H1 (cell line): ENCODE data around the gene LHFPL3. TPM values are rescaled to one million over a fixed set of nuclear protein-coding genes. Genes with fewer than 3 reads are reported as not detected.

ENCODE experiments used
- CTCF ChIA-PET: fragments of 300-600 bp; sonication (Branson Sonifier 250); formaldehyde crosslinking; loops from one replicate; lab custom pipeline; 2021; ENCODE audit not compliant: partially characterized antibody; lab: Charles Lee
- POLR2A ChIA-PET: fragments of 300-600 bp; sonication (Branson Sonifier 250); formaldehyde crosslinking; loops from one replicate; lab custom pipeline; 2021; ENCODE audit warnings: inconsistent platforms; ENCODE audit not compliant: partially characterized antibody; lab: Charles Lee
- DNase-seq, 2 experiments: peaks; one replicate each; pipeline versions ENCODE4 v3.0.0 to v3.0.0-alpha.2; 2010 to 2022; ENCODE audit warnings: low spot score in 2 of 2, low read depth in 1 of 2, mixed read lengths in 1 of 2
- FAIRE-seq: peaks from 2 replicates; lab custom pipeline; 2011; peaks lifted over from hg19 to GRCh38; lab: Jason Lieb, UNC
- H2AFZ ChIP-seq: 2 replicates; pipeline ENCODE4 v1.8.1; 2012; ENCODE audit warnings: low read length, inconsistent platforms
- H2AK5ac ChIP-seq: 2 replicates; pipeline ENCODE4 v1.6.1; 2013; ENCODE audit warnings: low read depth, low read length
- H2BK120ac ChIP-seq: replicated peaks from 2 replicates; pipeline ENCODE3; 2013; ENCODE audit warnings: low read depth, low read length, inconsistent platforms
- H2BK12ac ChIP-seq: 2 replicates; pipeline ENCODE4 v1.6.1; 2013; ENCODE audit warnings: low read depth, low read length
- H2BK15ac ChIP-seq: 2 replicates; pipeline ENCODE4 v1.6.1; 2013; ENCODE audit warnings: low read length
- H2BK20ac ChIP-seq: 2 replicates; pipeline ENCODE4 v1.6.1; 2013; ENCODE audit warnings: low read length
- H2BK5ac ChIP-seq: 2 replicates; pipeline ENCODE4 v1.6.1; 2013; ENCODE audit warnings: low read depth, low read length
- H3K14ac ChIP-seq: 2 replicates; pipeline ENCODE4 v1.6.1; 2013; ENCODE audit warnings: inconsistent platforms; ENCODE audit not compliant: insufficient read length
- H3K18ac ChIP-seq: 2 replicates; pipeline ENCODE4 v1.6.1; 2013; ENCODE audit warnings: low read length; ENCODE audit errors: extremely low read depth
- H3K23ac ChIP-seq: 2 replicates; pipeline ENCODE4 v1.6.1; 2013; ENCODE audit warnings: inconsistent platforms; ENCODE audit not compliant: insufficient read length
- H3K23me2 ChIP-seq: 2 replicates; pipeline ENCODE4 v1.6.1; 2013; ENCODE audit warnings: low read depth, low read length
- H3K27ac ChIP-seq: 2 replicates; pipeline ENCODE4 v1.6.1; 2011; ENCODE audit warnings: low read depth, low read length, inconsistent platforms
- H3K27me3 ChIP-seq, 4 experiments: replicated peaks in 1 of 4; 1 replicate in 1 of 4; 2 replicates in 3 of 4; pipeline versions ENCODE4 v1.6.1 to v1.8.1; 2011 to 2013; ENCODE audit warnings: low read length in 3 of 4, mild to moderate bottlenecking in 3 of 4, inconsistent platforms in 2 of 4, mixed read lengths in 2 of 4, moderate library complexity in 1 of 4; ENCODE audit not compliant: control insufficient read depth in 3 of 4, insufficient read depth in 3 of 4; ENCODE audit errors: extremely low read depth in 1 of 4
- H3K36me3 ChIP-seq, 4 experiments: 2 replicates each; pipeline versions ENCODE4 v1.6.1 to v1.8.1; 2011 to 2013; ENCODE audit warnings: mild to moderate bottlenecking in 4 of 4, low read length in 3 of 4, moderate library complexity in 2 of 4, control low read depth in 1 of 4, inconsistent platforms in 1 of 4; ENCODE audit not compliant: insufficient read depth in 4 of 4, control insufficient read depth in 2 of 4
- H3K4ac ChIP-seq: replicated peaks from 2 replicates; pipeline ENCODE3; 2013; ENCODE audit warnings: low read length, low read depth, mixed read lengths, inconsistent platforms; ENCODE audit not compliant: insufficient read length
- H3K4me1 ChIP-seq, 4 experiments: replicated peaks in 1 of 4; 1 replicate in 1 of 4; 2 replicates in 3 of 4; pipeline versions ENCODE4 v1.6.1 to v1.8.1; 2011 to 2013; ENCODE audit warnings: low read length in 3 of 4, inconsistent platforms in 2 of 4, mixed read lengths in 1 of 4; ENCODE audit not compliant: insufficient read depth in 4 of 4, control insufficient read depth in 3 of 4
- H3K4me2 ChIP-seq, 2 experiments: 2 replicates each; pipeline versions ENCODE4 v1.6.1 to v1.8.1; 2011 to 2013; ENCODE audit warnings: low read depth in 2 of 2, low read length in 2 of 2, control low read depth in 1 of 2, inconsistent platforms in 1 of 2, mild to moderate bottlenecking in 1 of 2; ENCODE audit not compliant: insufficient read depth in 1 of 2
- H3K4me3 ChIP-seq, 4 experiments: fragments of 200-600, 300-600 bp in 1 of 4; sonication (generic), shearing (Covaris generic), sonication (Bioruptor Twin) in 1 of 4; 2 replicates each; pipeline versions ENCODE4 v1.5.1 to v1.8.1; 2011 to 2016; ENCODE audit warnings: low read length in 4 of 4, low read depth in 3 of 4, control low read depth in 2 of 4, inconsistent platforms in 2 of 4, mild to moderate bottlenecking in 2 of 4, mixed read lengths in 1 of 4, moderate library complexity in 1 of 4; ENCODE audit not compliant: insufficient read depth in 2 of 4; ENCODE audit errors: extremely low read depth in 1 of 4
- H3K56ac ChIP-seq: replicated peaks from 2 replicates; pipeline ENCODE3; 2013; ENCODE audit warnings: low read depth, mild to moderate bottlenecking, mixed read lengths, low read length, inconsistent platforms; ENCODE audit not compliant: insufficient read length
- H3K79me1 ChIP-seq: 2 replicates; pipeline ENCODE4 v1.6.1; 2013; ENCODE audit warnings: low read depth, low read length, control low read depth
- H3K79me2 ChIP-seq, 2 experiments: 2 replicates each; pipeline versions ENCODE4 v1.6.1 to v1.8.1; 2012 to 2013; ENCODE audit warnings: low read length in 2 of 2, mild to moderate bottlenecking in 2 of 2, inconsistent platforms in 1 of 2; ENCODE audit not compliant: insufficient read depth in 2 of 2, control insufficient read depth in 1 of 2
- H3K9ac ChIP-seq, 4 experiments: replicated peaks in 1 of 4; 1 replicate in 1 of 4; 2 replicates in 3 of 4; pipeline versions ENCODE4 v1.6.1 to v1.8.1; 2011 to 2013; ENCODE audit warnings: low read depth in 3 of 4, low read length in 3 of 4, control low read depth in 2 of 4, mild to moderate bottlenecking in 2 of 4, moderate library complexity in 2 of 4, inconsistent platforms in 1 of 4; ENCODE audit errors: extremely low read depth in 1 of 4
- H3K9me3 ChIP-seq, 2 experiments: 2 replicates each; pipeline versions ENCODE4 v1.6.1 to v1.8.1; 2012 to 2013; ENCODE audit warnings: mild to moderate bottlenecking in 2 of 2, moderate library complexity in 2 of 2, control low read depth in 1 of 2, inconsistent platforms in 1 of 2, low read depth in 1 of 2, low read length in 1 of 2, mixed read lengths in 1 of 2; ENCODE audit not compliant: insufficient read depth in 2 of 2
- H4K20me1 ChIP-seq, 2 experiments: replicated peaks in 1 of 2; 2 replicates each; pipeline versions ENCODE3 to v1.8.1; 2011 to 2013; ENCODE audit warnings: inconsistent platforms in 2 of 2, low read length in 2 of 2, mild to moderate bottlenecking in 1 of 2; ENCODE audit not compliant: insufficient read depth in 2 of 2, control insufficient read depth in 1 of 2
- H4K5ac ChIP-seq: 2 replicates; pipeline ENCODE4 v1.6.1; 2013; ENCODE audit warnings: low read length, low read depth, mixed read lengths, inconsistent platforms; ENCODE audit not compliant: insufficient read length
- H4K8ac ChIP-seq: 2 replicates; pipeline ENCODE4 v1.8.0; 2013; ENCODE audit warnings: mild to moderate bottlenecking, moderate library complexity, low read length, inconsistent platforms; ENCODE audit not compliant: insufficient read depth; ENCODE audit errors: extremely low read depth
- H4K91ac ChIP-seq: replicated peaks from 2 replicates; pipeline ENCODE3; 2013; ENCODE audit warnings: low read length, mixed read lengths, inconsistent platforms; ENCODE audit not compliant: insufficient read length
- ATF2 ChIP-seq: IDR thresholded peaks from 2 replicates; pipeline ENCODE4 v1.6.1; 2012; ENCODE audit warnings: low read length, inconsistent platforms
- BACH1 ChIP-seq: IDR thresholded peaks from 2 replicates; pipeline ENCODE4 v1.6.1; 2012; ENCODE audit warnings: low read length, improper control_type of control experiment
- CBX5 ChIP-seq: fragments of 300-800, 300-1000 bp; sonication (generic); IDR thresholded peaks from 2 replicates; pipeline ENCODE4 v1.7.1; 2016; ENCODE audit warnings: antibody characterized with exemption, low read length, low read depth
- CTCF ChIP-seq, 3 experiments: IDR thresholded peaks; 1 replicate in 2 of 3; 2 replicates in 1 of 3; pipeline versions ENCODE4 v1.5.1 to v1.6.1; 2011; ENCODE audit warnings: low read length in 3 of 3, mild to moderate bottlenecking in 3 of 3, inconsistent platforms in 2 of 3, low read depth in 1 of 3, moderate library complexity in 1 of 3; ENCODE audit not compliant: insufficient read depth in 1 of 3; ENCODE audit errors: control extremely low read depth in 1 of 3
- KDM1A ChIP-seq: fragments of 200-600, 300-600 bp; sonication (generic); IDR thresholded peaks from 2 replicates; pipeline ENCODE4 v1.7.1; 2016; ENCODE audit warnings: mild to moderate bottlenecking, low read length, borderline replicate concordance
- KDM4A ChIP-seq: IDR thresholded peaks from one replicate; pipeline ENCODE4 v1.7.1; 2012; ENCODE audit warnings: low read depth, mild to moderate bottlenecking, moderate library complexity, low read length, inconsistent platforms; ENCODE audit not compliant: severe bottlenecking
- RBBP5 ChIP-seq: IDR thresholded peaks from 2 replicates; pipeline ENCODE4 v1.7.1; 2012; ENCODE audit warnings: low read depth, mild to moderate bottlenecking, inconsistent platforms, low read length, moderate library complexity, borderline replicate concordance
- SIN3A ChIP-seq, 2 experiments: IDR thresholded peaks in 1 of 2; conservative IDR thresholded peaks in 1 of 2; 2 replicates each; pipeline ENCODE4 v1.6.1; 2011 to 2012; ENCODE audit warnings: low read length in 2 of 2, improper control_type of control experiment in 1 of 2, low read depth in 1 of 2, mild to moderate bottlenecking in 1 of 2
- WGBS, 2 experiments: shearing (Covaris generic) in 1 of 2; methylation state at CpG; one replicate each; pipeline versions ENCODE4 v1.1.6 to v1.1.7; 2013 to 2015; ENCODE audit warnings: low lambda C conversion rate in 2 of 2, mixed read lengths in 2 of 2, inconsistent platforms in 1 of 2, low coverage in 1 of 2, missing lambda C conversion rate in 1 of 2; ENCODE audit not compliant: insufficient replicate concordance in 2 of 2, insufficient coverage in 1 of 2, insufficient read length in 1 of 2; ENCODE audit errors: extremely low coverage in 1 of 2, missing lambda C conversion rate in 1 of 2; 5-methylcytosine and 5-hydroxymethylcytosine counted together
- polyA plus RNA-seq, 7 experiments: library from polyadenylated mRNA; depleted of rRNA in 3 of 7; stranded (reverse) in 5 of 7; unstranded in 2 of 7; fragments of >200 nt in 5 of 7; fragments of 200-250 nt in 2 of 7; gene quantifications; 1 replicate in 5 of 7; 2 replicates in 1 of 7; 4 replicates in 1 of 7; pipeline versions ENCODE4 v1.2.1 to v1.2.3, GENCODE V29; 2011 to 2013; ENCODE audit warnings: missing spikeins in 2 of 7, mixed read lengths in 2 of 7
- total RNA-seq: library from RNA; stranded (reverse); fragmentation: NEBNext Ultra II Directional; extraction: Animal tissue kit (Norgen Biotek cat#: 25700); gene quantifications from 2 replicates; pipeline ENCODE4 v1.2.1, GENCODE V29; 2021

The LHFPL3 gene
- total and polyA plus RNA-seq, 2 of the 8 experiments (the other 6 are each of a cell fraction or from before 2014, with no cell fraction given) = 0.24 to 0.50 TPM

- no peak overlapping the region for H2BK15ac ChIP-seq
- no peak overlapping the region for H3K4me2 ChIP-seq
- WGBS, 2 experiments = 74% methylated on average over 4 of the region's 4 CpGs; no CpG with 5 or more reads in 1 of the 2 experiments
- H3K4me1 ChIP-seq = no peaks in the 10 kb centered on the region
- FAIRE-seq (no peak), DNase-seq (no peak)
- H3K4ac ChIP-seq = no peak overlapping the region
- POLR2A ChIA-PET = no interaction called here
- H3K79me2 ChIP-seq = no peaks in the 10 kb centered on the region
- H3K4me3 ChIP-seq = no peak overlapping the region
- H3K23me2 ChIP-seq = no peaks in the 10 kb centered on the region
- H2BK12ac ChIP-seq = no peak overlapping the region
- no peak overlapping the region for H3K18ac ChIP-seq
- no peaks in the 10 kb centered on the region for H4K20me1 ChIP-seq
- H2AFZ ChIP-seq = no peak overlapping the region
- no peak overlapping the region for H3K27ac ChIP-seq
- peaks cover 6 to 13% of the 10 kb centered on the region in 2 experiments; a peak in 2 of 4 replicates for H3K9me3 ChIP-seq
- no peaks in the 10 kb centered on the region for H3K36me3 ChIP-seq
- no peak overlapping the region for H2BK5ac ChIP-seq
- no peak overlapping the region for H3K14ac ChIP-seq
- H3K79me1 ChIP-seq = no peaks in the 10 kb centered on the region
- H4K5ac ChIP-seq = no peak overlapping the region
- no peak overlapping the region for H4K8ac ChIP-seq
- no peak overlapping the region for H2BK20ac ChIP-seq
- no peak overlapping the region for H3K9ac ChIP-seq
- no peak overlapping the region for H2AK5ac ChIP-seq
- no peak overlapping the region for H3K56ac ChIP-seq
- H2BK120ac ChIP-seq = no peak overlapping the region
- no peak overlapping the region for H3K23ac ChIP-seq
- no peaks in the 10 kb centered on the region for H3K27me3 ChIP-seq
- CTCF ChIA-PET = interaction anchor here (0.7 to 6.4 kb wide), 9 partner anchors 9 to 239 kb away, joined by 3 to 58 read pairs (median 3); no protein-coding TSS in a partner anchor
- H4K91ac ChIP-seq = no peak overlapping the region
- TF ChIP-seq ATF2 = no peak
- no peak for TF ChIP-seq CBX5
- TF ChIP-seq KDM1A = no peak
- no peak for TF ChIP-seq SIN3A (conservative IDR thresholded peaks at IDR 0.05 in 1 of 2, IDR thresholded peaks at IDR 0.05 in 1 of 2; ENCODE audit: low read depth in 1 of 2, low read length in 2 of 2)
- TF ChIP-seq RBBP5 = no peak
- TF ChIP-seq BACH1 = no peak
- no peak for TF ChIP-seq KDM4A
- TF ChIP-seq CTCF (IDR thresholded peaks at IDR 0.05; ENCODE audit: control extremely low read depth in 1 of 3, insufficient read depth in 1 of 3, low read depth in 1 of 3, low read length in 3 of 3) = peak in 1 of 3 experiments; percentile 11; a peak in 1 of 4 replicates
Measured at GRCh38 chr7:104652434-104652833, 324.0 kb downstream of the LHFPL3 start.
